Measurements from ENCODE around the gene TRAT1. TPM values are rescaled to one million over a fixed set of nuclear protein-coding genes. Genes with fewer than 3 reads are reported as not detected.

Gene TRAT1
- total and polyA plus RNA-seq, 2 experiments from 2014 or later, result not detected

GRCh38 chr3:108891833-108892232, 69.2 kb downstream of the TRAT1 start (continued):
- TF ChIP-seq CTCF (conservative IDR thresholded peaks at IDR 0.05; ENCODE audit: low read depth in 2 of 2) (no peak), ZNF331 (CRISPR knock-in tag; IDR thresholded peaks at IDR 0.05; ENCODE audit: low read depth) (no peak), STAT1 (IDR thresholded peaks at IDR 0.05; ENCODE audit: unreplicated experiment) (no peak), NANOG (IDR thresholded peaks at IDR 0.05; ENCODE audit: borderline replicate concordance) (no peak), ETS1 (IDR thresholded peaks at IDR 0.05) (no peak), EZH2 (IDR thresholded peaks at IDR 0.05; ENCODE audit: low read depth, unreplicated experiment) (no peak), REST (IDR thresholded peaks at IDR 0.05; ENCODE audit: unreplicated experiment) (no peak), CREB1 (CRISPR knock-in tag; IDR thresholded peaks at IDR 0.05; ENCODE audit: low read depth) (no peak)

- no peaks in the 10 kb centered on the region for H4K20me1 ChIP-seq (replicated peaks; ENCODE audit: insufficient read depth)
- DNase-seq (ENCODE audit: low spot score) (no peak), ATAC-seq (no peak)
- H3K4me1 ChIP-seq (ENCODE audit: insufficient read depth), result no peaks in the 10 kb centered on the region
- no peak overlapping the region for H2AFZ ChIP-seq
- Mint-ChIP-seq H3K27me3 (ENCODE audit: insufficient read depth, low read depth, poor library complexity) (no peaks in the 10 kb centered on the region), H3K36me3 (ENCODE audit: low read depth) (no peaks in the 10 kb centered on the region), H3K4me1 (no peaks in the 10 kb centered on the region), H3K9me3 (no peaks in the 10 kb centered on the region), H3K4me3 (no peak overlapping the region), H3K27ac (no peak overlapping the region)
- no peaks in the 10 kb centered on the region for H3K27me3 ChIP-seq (ENCODE audit: insufficient read depth)
- H3K27ac ChIP-seq (ENCODE audit: low read depth), result no peak overlapping the region
- H3K36me3 ChIP-seq (ENCODE audit: insufficient read depth), result no peaks in the 10 kb centered on the region
- no peak overlapping the region for H3K4me3 ChIP-seq
- H3K79me2 ChIP-seq (replicated peaks; ENCODE audit: insufficient read depth), result no peaks in the 10 kb centered on the region
- H3F3A ChIP-seq (replicated peaks; ENCODE audit: low read depth), result no peaks in the 10 kb centered on the region
- H3K4me2 ChIP-seq, result no peak overlapping the region
- no peaks in the 10 kb centered on the region for H3K9me2 ChIP-seq (ENCODE audit: insufficient read depth)
- TF ChIP-seq EZH2phosphoT487 (IDR thresholded peaks at IDR 0.05; ENCODE audit: unreplicated experiment), result no peak
- no peak for TF ChIP-seq POLR2AphosphoS5 (IDR thresholded peaks at IDR 0.05; ENCODE audit: low read depth)
- TF ChIP-seq ETS1 (IDR thresholded peaks at IDR 0.05), result no peak
- TF ChIP-seq ZNF114 (CRISPR knock-in tag; IDR thresholded peaks at IDR 0.05), result no peak
- no peak for TF ChIP-seq ZNF462 (CRISPR knock-in tag; IDR thresholded peaks at IDR 0.05)
- TF ChIP-seq STAT1 (IDR thresholded peaks at IDR 0.05; ENCODE audit: unreplicated experiment), result no peak
- TF ChIP-seq ZNF331 (CRISPR knock-in tag; IDR thresholded peaks at IDR 0.05; ENCODE audit: low read depth), result no peak
Observed at GRCh38 chr3:108894981-108895380, 72.4 kb downstream of the TRAT1 start.
